ENCODE measurements around the gene SRBD1. TPM values are rescaled to one million over a fixed set of nuclear protein-coding genes. Genes with fewer than 3 reads are reported as not detected.

The SRBD1 gene
- total RNA-seq, 1 donor from 2014 or later = 7.7 TPM

GRCh38 chr2:45568935-45569334 is 42.1 kb downstream of the SRBD1 start:
- ATAC-seq = no peak
- DNase-seq (ENCODE audit: missing footprints) = no peak

GRCh38 chr2:45567974-45568789 is 42.9 kb downstream of the SRBD1 start:
- intact Hi-C loops (cut with DNase I) = no loop called here
- ATAC-seq (peak; percentile 48), DNase-seq (ENCODE audit: missing footprints) (no peak)

More at GRCh38 chr2:45568935-45569334, 42.1 kb downstream of the SRBD1 start:
- intact Hi-C loops (cut with DNase I) = no loop called here

- ATAC-seq = no peak
- intact Hi-C loops (cut with DNase I) = no loop called here
- DNase-seq (ENCODE audit: missing footprints) = no peak
Measured at GRCh38 chr2:45567288-45567963, 43.6 kb downstream of the SRBD1 start.

- DNase-seq (ENCODE audit: missing footprints) = no peak
- intact Hi-C loops (cut with DNase I) = no loop called here
- ATAC-seq = no peak
Measured at GRCh38 chr2:45559436-45559835, 51.6 kb downstream of the SRBD1 start.

GRCh38 chr2:45554742-45555140 is 56.3 kb downstream of the SRBD1 start:
- intact Hi-C loops (cut with DNase I) = no loop called here
- DNase-seq (ENCODE audit: missing footprints) (no peak), ATAC-seq (no peak)

GRCh38 chr2:45554073-45554741 is 56.9 kb downstream of the SRBD1 start:
- ATAC-seq (no peak), DNase-seq (ENCODE audit: missing footprints) (no peak)
- intact Hi-C loops (cut with DNase I) = no loop called here

- DNase-seq (ENCODE audit: missing footprints) (no peak), ATAC-seq (no peak)
- intact Hi-C loops (cut with DNase I) = no loop called here
Measured at GRCh38 chr2:45551862-45552261, 59.2 kb downstream of the SRBD1 start.

GRCh38 chr2:45545943-45546342 is 65.1 kb downstream of the SRBD1 start:
- no peak for DNase-seq (ENCODE audit: missing footprints)
- intact Hi-C loops (cut with DNase I) = no loop called here
- no peak for ATAC-seq

- no peak for DNase-seq (ENCODE audit: missing footprints)
- intact Hi-C loops (cut with DNase I) = no loop called here
- ATAC-seq = no peak
Measured at GRCh38 chr2:45543257-45543656, 67.8 kb downstream of the SRBD1 start.

GRCh38 chr2:45542013-45542412 is 69.1 kb downstream of the SRBD1 start:
- no peak for ATAC-seq
- DNase-seq (ENCODE audit: missing footprints) = no peak
- intact Hi-C loops (cut with DNase I) = no loop called here

- no peak for DNase-seq (ENCODE audit: missing footprints)
- ATAC-seq = no peak
- intact Hi-C loops (cut with DNase I) = no loop called here
Measured at GRCh38 chr2:45541450-45541849, 69.6 kb downstream of the SRBD1 start.

- intact Hi-C loops (cut with DNase I) = no loop called here
Measured at GRCh38 chr2:45540942-45541341, 70.1 kb downstream of the SRBD1 start.

GRCh38 chr2:45533771-45534170 is 77.3 kb downstream of the SRBD1 start:
- ATAC-seq = no peak
- intact Hi-C loops (cut with DNase I) = no loop called here
- DNase-seq (ENCODE audit: missing footprints) = no peak

More at GRCh38 chr2:45540942-45541341, 70.1 kb downstream of the SRBD1 start:
- no peak for DNase-seq (ENCODE audit: missing footprints)
- no peak for ATAC-seq

GRCh38 chr2:45532181-45532580 is 78.9 kb downstream of the SRBD1 start:
- intact Hi-C loops (cut with DNase I) = no loop called here
- no peak for DNase-seq (ENCODE audit: missing footprints)

GRCh38 chr2:45524016-45524415 is 87.1 kb downstream of the SRBD1 start:
- DNase-seq (ENCODE audit: missing footprints) (no peak), ATAC-seq (no peak)
- intact Hi-C loops (cut with DNase I) = no loop called here

More at GRCh38 chr2:45532181-45532580, 78.9 kb downstream of the SRBD1 start:
- ATAC-seq = no peak

GRCh38 chr2:45518546-45518945 is 92.5 kb downstream of the SRBD1 start:
- intact Hi-C loops (cut with DNase I) = no loop called here
- ATAC-seq (no peak), DNase-seq (ENCODE audit: missing footprints) (no peak)

GRCh38 chr2:45510701-45511420 is 100.2 kb downstream of the SRBD1 start:
- ATAC-seq (no peak), DNase-seq (ENCODE audit: missing footprints) (no peak)
- intact Hi-C loops (cut with DNase I) = no loop called here

GRCh38 chr2:45506756-45507155 is 104.3 kb downstream of the SRBD1 start:
- DNase-seq (ENCODE audit: missing footprints) = no peak
- intact Hi-C loops (cut with DNase I) = no loop called here
- no peak for ATAC-seq

- intact Hi-C loops (cut with DNase I) = no loop called here
- no peak for DNase-seq (ENCODE audit: missing footprints)
- ATAC-seq = no peak
Measured at GRCh38 chr2:45505138-45505537, 105.9 kb downstream of the SRBD1 start.
